Measurements from ENCODE around the gene TGFBR2.

TGFBR2 gene

GRCh38 chr3:30660136-30660535 is 53.7 kb downstream of the TGFBR2 start:
- DNase-seq: no peak
- H3K27me3 ChIP-seq (ENCODE audit: insufficient read depth, low read depth, severe bottlenecking): no peaks in the 10 kb centered on the region
- H3K4me3 ChIP-seq (ENCODE audit: low read depth, low read length): no peak overlapping the region
- H3K9me3 ChIP-seq (ENCODE audit: severe bottlenecking): no peaks in the 10 kb centered on the region
- no peak overlapping the region for H3K27ac ChIP-seq
- TF ChIP-seq, protein P1, sequence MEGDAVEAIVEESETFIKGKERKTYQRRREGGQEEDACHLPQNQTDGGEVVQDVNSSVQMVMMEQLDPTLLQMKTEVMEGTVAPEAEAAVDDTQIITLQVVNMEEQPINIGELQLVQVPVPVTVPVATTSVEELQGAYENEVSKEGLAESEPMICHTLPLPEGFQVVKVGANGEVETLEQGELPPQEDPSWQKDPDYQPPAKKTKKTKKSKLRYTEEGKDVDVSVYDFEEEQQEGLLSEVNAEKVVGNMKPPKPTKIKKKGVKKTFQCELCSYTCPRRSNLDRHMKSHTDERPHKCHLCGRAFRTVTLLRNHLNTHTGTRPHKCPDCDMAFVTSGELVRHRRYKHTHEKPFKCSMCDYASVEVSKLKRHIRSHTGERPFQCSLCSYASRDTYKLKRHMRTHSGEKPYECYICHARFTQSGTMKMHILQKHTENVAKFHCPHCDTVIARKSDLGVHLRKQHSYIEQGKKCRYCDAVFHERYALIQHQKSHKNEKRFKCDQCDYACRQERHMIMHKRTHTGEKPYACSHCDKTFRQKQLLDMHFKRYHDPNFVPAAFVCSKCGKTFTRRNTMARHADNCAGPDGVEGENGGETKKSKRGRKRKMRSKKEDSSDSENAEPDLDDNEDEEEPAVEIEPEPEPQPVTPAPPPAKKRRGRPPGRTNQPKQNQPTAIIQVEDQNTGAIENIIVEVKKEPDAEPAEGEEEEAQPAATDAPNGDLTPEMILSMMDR (IDR thresholded peaks at IDR 0.05; ENCODE audit: low read depth, low read length): no peak
- no peaks in the 10 kb centered on the region for H3K36me3 ChIP-seq

GRCh38 chr3:30660656-30661055 is 54.3 kb downstream of the TGFBR2 start:
- Histone ChIP-seq H3K27ac (no peak overlapping the region), H3K9me3 (ENCODE audit: severe bottlenecking) (no peaks in the 10 kb centered on the region), H3K36me3 (no peaks in the 10 kb centered on the region)

DNA sequence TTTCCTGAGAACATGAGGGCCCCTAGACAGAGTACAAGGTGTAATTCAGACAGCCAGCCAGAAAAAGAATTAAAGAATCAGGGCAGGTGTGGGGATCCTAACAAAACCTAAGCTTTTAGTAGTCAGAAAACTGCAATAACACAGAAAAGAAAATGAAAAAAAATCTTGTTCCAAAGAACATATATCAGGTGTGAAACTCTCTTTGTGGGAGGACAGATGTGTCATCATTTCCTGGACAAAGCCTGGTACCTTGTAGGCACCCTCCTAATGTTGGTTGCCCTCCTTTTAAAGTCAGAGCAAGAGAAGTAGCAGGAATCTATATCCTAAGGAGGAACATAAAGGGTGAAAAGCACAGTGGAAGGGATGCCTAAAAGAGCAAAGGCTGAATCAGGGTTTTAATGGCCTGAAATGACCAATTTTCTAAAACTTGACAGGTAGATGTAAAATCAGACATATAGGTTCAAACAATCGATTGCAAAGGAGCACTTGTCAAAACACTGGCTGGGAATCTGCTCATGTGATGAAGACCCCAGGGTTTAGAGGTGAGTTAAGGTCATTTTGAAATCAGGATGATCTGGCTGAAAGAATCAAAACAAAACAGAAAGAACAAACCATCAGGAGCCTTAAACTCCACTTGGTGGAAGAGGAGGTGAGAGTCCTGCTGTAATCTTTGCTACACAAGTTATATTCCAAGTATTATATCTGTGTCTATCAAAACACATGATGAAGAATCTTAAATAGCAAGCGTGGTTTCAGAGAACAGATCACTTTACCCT is 54.9 kb downstream of the TGFBR2 start:
- Histone ChIP-seq H3K9me3 (ENCODE audit: severe bottlenecking) (no peaks in the 10 kb centered on the region), H3K27me3 (ENCODE audit: insufficient read depth, low read depth, severe bottlenecking) (no peaks in the 10 kb centered on the region), H3K4me3 (ENCODE audit: low read depth, low read length) (no peak overlapping the region), H3K27ac (no peak overlapping the region), H3K36me3 (no peaks in the 10 kb centered on the region)
- DNase-seq: no peak
- TF ChIP-seq, protein P1 (IDR thresholded peaks at IDR 0.05; ENCODE audit: low read depth, low read length): no peak

More at GRCh38 chr3:30660656-30661055, 54.3 kb downstream of the TGFBR2 start:
- Histone ChIP-seq H3K4me3 (ENCODE audit: low read depth, low read length) (no peak overlapping the region), H3K27me3 (ENCODE audit: insufficient read depth, low read depth, severe bottlenecking) (no peaks in the 10 kb centered on the region)
- no peak for DNase-seq
- TF ChIP-seq, protein P1 (IDR thresholded peaks at IDR 0.05; ENCODE audit: low read depth, low read length): no peak

GRCh38 chr3:30662836-30663235 is 56.4 kb downstream of the TGFBR2 start:
- DNase-seq: no peak
- H3K27ac ChIP-seq: no peak overlapping the region
- H3K9me3 ChIP-seq (ENCODE audit: severe bottlenecking): no peaks in the 10 kb centered on the region
- H3K36me3 ChIP-seq: no peaks in the 10 kb centered on the region
- TF ChIP-seq, protein P1 (IDR thresholded peaks at IDR 0.05; ENCODE audit: low read depth, low read length): no peak
- no peak overlapping the region for H3K4me3 ChIP-seq (ENCODE audit: low read depth, low read length)
- no peaks in the 10 kb centered on the region for H3K27me3 ChIP-seq (ENCODE audit: insufficient read depth, low read depth, severe bottlenecking)

GRCh38 chr3:30663533-30664241 is 57.3 kb downstream of the TGFBR2 start:
- Histone ChIP-seq H3K36me3 (no peaks in the 10 kb centered on the region), H3K27me3 (ENCODE audit: insufficient read depth, low read depth, severe bottlenecking) (no peaks in the 10 kb centered on the region), H3K27ac (no peak overlapping the region), H3K9me3 (ENCODE audit: severe bottlenecking) (no peaks in the 10 kb centered on the region), H3K4me3 (ENCODE audit: low read depth, low read length) (no peak overlapping the region)
- TF ChIP-seq, protein P1 (IDR thresholded peaks at IDR 0.05; ENCODE audit: low read depth, low read length): no peak
- DNase-seq: no peak

All from WERI-Rb-1 (cell line).